SHP77 treated with DMSO at 0.1 percent for 48 hours (cell line): ENCODE data around the gene LIMS1.

Experiments used
- DNase-seq: peaks from one replicate; lab custom pipeline; 2025; lab: John Stamatoyannopoulos, UW

LIMS1 gene

DNA sequence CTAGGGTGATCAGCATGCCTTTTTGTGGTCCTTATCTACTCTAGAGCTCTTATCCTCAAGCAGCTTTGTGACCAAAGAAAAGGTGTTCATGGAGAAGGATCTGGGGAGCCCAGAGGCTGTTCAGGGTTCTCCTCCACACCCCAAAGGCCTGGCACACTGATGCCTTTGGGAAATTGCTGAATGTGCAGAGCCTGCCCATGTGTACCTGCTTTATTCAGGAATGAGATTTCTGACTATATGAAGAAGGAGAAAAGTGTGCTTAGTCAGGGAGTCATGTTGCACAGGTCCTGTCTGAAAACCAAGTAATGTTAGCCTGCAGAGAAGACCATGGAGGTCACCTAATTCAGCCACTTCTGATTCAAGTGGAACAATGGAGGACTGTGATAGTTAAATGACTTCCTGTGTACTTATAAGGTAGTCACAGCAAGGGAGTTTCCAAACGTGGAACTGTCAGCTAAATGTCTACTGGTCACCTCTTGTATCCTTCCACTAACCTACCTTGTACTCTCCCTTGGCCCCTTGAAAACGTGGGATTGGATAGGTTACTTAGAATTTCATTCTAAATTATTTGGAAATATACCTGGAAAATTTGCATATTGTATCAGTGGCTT lies 81.3 kb downstream of the LIMS1 start:
- DNase-seq: no peak

- no peak for DNase-seq
Measured at GRCh38 chr2:108616318-108616717, 82.0 kb downstream of the LIMS1 start.

DNA sequence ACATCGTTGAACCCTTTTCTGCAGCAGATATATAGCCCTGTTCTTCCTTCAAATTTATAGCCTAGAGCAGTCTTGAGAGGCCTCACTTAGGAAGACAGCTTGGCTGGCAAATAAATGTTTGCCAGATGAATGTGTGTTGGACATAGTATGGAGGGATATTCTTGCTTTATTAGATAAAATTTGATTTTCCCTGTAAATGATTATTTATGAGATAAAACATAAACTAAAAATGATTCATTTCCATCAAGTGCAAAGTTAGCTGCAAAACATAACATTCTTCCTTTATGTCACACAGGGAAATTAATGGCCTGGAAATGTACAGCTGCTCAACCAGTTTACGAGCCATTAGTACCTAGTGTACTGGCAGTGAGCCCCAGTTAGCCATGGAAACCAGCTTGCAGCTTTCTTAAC lies 82.5 kb downstream of the LIMS1 start:
- DNase-seq: peak; percentile 46

DNA sequence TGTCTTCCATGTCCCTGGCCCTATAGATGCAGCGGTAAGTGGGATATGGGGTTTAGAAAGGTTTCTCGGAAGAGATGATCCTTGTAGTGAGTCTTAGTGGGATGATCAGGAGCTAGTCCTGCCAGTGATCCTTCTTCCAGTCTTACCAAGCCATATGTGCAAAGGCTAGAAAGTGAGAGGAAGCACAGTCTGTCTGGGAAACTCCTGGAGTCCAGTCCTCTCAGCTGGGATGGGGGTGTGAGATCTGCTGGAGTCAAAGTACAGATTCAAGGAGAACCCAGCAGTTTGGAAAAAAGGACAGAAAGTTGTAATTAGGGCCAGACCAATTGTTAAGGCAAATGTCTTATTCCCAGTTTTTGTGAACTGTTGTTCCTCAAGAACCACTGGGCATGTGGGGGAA lies 83.3 kb downstream of the LIMS1 start:
- DNase-seq: no peak

DNA sequence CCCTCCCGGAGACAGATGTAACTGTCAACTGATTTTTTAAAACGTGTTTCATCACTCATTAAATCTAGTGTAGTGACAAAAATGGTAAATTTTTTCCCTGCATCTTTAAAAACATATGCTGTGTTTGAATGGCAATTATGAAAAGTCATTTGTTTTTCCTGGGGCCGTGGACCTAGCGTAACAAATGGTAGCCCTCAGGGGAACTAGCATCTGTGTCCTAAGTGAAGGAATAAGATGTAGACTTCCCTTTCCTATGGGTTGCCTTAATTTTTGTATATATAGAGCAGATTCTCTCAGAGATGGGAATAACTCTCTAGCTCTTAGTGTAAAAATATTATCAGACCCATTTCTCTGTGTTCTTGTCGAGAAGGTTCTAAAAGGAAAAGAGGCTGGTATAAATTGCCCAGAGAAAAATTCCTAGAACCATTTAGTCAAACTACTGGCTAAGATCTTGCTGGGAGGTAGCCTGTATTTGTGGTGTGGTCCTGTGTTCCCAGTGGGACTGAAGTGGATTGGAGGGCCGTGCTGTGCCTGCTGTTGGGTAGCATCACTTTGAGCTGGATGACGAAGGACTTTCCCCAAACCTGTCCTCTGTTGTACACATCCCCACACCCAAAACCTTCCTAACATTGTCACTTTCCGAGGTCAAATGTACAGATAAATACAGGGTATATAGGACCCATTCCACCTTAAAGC lies 85.8 kb downstream of the LIMS1 start:
- peak; percentile 28 for DNase-seq

- DNase-seq: no peak
Measured at GRCh38 chr2:108620656-108621055, 86.4 kb downstream of the LIMS1 start.

GRCh38 chr2:108621087-108621559 lies 86.9 kb downstream of the LIMS1 start:
- peak; percentile 56 for DNase-seq

GRCh38 chr2:108621687-108622681 lies 87.7 kb downstream of the LIMS1 start:
- no peak for DNase-seq

GRCh38 chr2:108623616-108624015 lies 89.3 kb downstream of the LIMS1 start:
- DNase-seq: no peak

- no peak for DNase-seq
Measured at GRCh38 chr2:108625186-108625827, 91.0 kb downstream of the LIMS1 start.

DNA sequence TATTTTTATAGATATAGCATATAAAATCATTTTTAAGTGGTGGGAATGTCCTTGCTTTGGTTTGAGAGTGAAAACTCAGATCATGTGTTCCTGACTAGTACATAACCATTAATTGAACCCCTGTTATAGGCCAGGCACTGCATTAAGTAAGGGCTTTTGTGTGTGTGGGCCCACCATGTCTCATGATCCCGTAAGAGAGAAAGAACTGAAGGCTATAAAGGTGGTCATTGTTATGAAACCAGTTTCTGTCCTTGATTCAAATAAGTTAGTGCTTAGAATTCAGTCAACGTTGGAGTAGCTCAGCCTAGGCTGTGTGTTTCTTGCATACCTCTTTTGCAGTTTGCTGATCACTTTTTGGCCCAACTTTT lies 91.5 kb downstream of the LIMS1 start:
- no peak for DNase-seq

DNA sequence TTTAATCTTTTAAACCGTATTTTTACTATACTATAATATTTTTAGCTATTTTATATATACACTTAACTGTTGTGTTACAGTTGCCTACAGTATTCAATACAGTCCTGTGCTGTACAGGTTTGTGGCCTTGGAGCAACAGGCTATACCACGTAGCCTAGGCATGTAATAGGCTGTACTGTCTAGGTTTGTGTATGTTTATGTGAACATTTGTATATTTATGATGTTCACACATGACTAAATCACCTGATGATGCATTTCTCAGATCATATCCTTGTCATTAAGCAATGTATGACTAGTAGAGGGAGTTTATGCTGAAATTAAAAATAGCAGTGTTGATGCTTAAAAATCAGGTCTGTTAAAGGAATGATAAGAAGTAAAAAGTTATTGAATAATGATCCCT lies 92.7 kb downstream of the LIMS1 start:
- DNase-seq: no peak

DNA sequence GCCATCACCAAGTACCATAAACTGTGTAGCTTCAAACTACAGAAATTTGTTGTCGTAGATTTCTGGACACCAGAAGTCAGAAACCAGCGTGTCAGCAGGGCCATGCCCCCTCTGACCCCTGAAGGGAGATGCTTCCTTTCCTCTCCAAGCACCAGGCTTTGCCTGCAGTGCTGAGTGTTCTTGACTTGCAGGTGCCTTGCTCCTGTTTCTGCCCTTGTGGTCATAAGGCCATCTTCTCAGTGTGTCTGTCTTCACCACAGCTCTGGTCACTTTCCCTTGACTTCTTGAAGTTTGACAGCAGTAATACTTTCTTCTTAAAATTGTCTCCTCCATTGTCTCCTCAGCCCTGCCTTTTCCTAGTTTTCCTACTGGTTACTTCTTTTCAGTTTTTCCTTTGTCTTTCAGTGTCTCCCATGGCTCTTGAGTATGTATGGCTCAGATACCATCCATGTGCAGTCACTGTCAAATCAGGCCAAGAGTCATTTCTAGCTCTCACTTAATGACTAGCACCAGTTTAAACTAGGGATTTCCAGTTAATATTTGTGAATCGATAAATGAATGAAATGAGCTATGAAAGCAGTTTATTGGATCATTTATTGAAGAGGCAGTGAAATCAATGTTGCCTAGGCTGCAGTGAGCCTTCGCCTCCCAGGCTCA lies 93.8 kb downstream of the LIMS1 start:
- no peak for DNase-seq

DNA sequence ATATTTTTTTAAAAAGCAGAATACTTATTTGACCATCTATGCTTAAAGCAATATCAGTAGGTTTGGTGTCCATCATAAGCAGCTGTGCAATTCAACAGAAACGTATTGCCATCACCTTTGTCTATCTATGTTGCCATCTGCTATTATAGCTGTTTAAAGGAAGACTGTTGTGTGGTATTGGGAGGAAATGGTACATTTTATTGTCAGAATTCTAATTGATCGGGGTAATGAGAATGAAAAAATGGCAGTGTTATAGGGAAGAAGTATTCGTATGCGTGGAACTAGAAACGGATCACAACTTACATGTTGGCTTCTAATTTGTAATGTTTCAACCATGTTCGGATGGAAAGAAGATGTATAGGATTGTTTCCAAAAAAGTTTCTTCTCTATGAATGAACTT lies 94.7 kb downstream of the LIMS1 start:
- DNase-seq: no peak

DNA sequence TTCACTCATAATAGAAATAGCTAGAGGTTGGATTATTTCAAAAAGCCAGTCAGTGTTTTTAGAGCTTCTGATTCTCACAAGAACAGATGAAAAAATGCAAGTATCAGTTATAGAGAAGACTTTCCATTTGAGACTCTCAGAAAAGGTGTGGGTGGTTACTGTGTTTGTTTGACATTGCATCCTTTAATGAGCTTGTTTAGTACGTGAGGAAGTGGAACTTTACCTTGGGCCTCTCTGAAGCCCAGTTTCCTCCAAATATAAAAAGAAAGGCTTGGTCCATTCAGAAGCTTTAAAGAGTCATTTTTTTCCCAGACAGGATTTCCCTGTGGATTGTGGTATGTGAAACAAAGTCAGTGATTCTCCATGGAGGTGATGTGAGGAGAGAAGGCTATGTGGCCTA lies 95.1 kb downstream of the LIMS1 start:
- DNase-seq: no peak

- DNase-seq: no peak
Measured at GRCh38 chr2:108630567-108631405, 96.5 kb downstream of the LIMS1 start.

- DNase-seq: peak; percentile 66
Measured at GRCh38 chr2:108632332-108633160, 98.3 kb downstream of the LIMS1 start.

DNA sequence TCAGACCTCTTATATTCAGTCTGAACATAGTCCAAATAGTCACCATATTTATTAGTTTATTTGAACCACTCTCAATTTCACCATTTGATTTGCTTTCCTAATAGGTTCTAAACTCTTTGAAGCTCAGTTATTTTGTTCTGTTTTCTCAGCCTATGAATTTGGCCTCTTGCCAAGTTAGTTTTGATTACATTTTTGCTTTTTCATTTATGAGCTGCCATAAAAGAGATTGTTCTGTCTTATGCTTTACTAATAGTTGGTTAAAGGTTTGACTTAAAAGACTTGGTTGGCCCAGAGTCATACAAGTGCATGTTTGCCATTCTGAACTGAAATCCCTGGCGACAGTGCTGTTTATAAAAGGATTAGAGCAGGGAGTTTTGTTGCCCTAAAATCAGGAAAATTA lies 99.1 kb downstream of the LIMS1 start:
- no peak for DNase-seq

DNA sequence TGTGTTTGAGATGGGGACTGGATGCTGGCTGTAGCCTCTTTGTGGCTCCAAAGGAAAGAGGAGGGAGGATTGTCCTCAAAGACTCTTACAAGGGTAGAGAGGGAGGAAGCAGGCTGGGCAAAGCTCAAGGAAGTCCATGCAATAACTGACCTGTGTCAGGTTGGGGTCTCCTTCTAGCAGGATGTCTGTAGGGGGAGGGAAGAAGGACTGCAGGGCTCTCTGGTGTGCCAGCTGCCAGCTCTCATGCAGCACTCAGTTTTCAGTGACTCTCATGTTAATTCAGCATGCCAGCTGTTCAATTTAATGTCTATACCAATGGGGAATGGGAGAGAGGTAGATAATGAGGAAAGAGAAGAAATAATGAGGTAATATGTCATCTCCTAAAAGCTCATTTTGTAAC lies 99.7 kb downstream of the LIMS1 start:
- peak; percentile 62 for DNase-seq
